Measurements from ENCODE around the gene HOXD11.

HOXD11 gene

GRCh38 chr2:176136374-176137251 is 29.5 kb downstream of the HOXD11 start:
- DNase-seq: no peak

- DNase-seq: no peak
Observed at GRCh38 chr2:176137252-176137580, 30.1 kb downstream of the HOXD11 start.

- no peak for DNase-seq
Observed at GRCh38 chr2:176137906-176138305, 30.8 kb downstream of the HOXD11 start.

- DNase-seq: no peak
Observed at GRCh38 chr2:176138526-176138922, 31.4 kb downstream of the HOXD11 start.

- DNase-seq: no peak
Observed at GRCh38 chr2:176138923-176139660, 32.0 kb downstream of the HOXD11 start.

GRCh38 chr2:176139661-176140512 is 32.8 kb downstream of the HOXD11 start:
- no peak for DNase-seq

GRCh38 chr2:176140513-176141317 is 33.6 kb downstream of the HOXD11 start:
- peak; percentile 63 for DNase-seq

GRCh38 chr2:176142281-176142680 is 35.2 kb downstream of the HOXD11 start:
- no peak for DNase-seq

- DNase-seq: no peak
Observed at GRCh38 chr2:176145085-176145969, 38.2 kb downstream of the HOXD11 start.

- no peak for DNase-seq
Observed at GRCh38 chr2:176146101-176146500, 39.0 kb downstream of the HOXD11 start.

GRCh38 chr2:176146645-176147044 is 39.6 kb downstream of the HOXD11 start:
- no peak for DNase-seq

GRCh38 chr2:176147210-176147799 is 40.2 kb downstream of the HOXD11 start:
- DNase-seq: no peak

GRCh38 chr2:176147800-176148496 is 40.9 kb downstream of the HOXD11 start:
- no peak for DNase-seq

- no peak for DNase-seq
Observed at GRCh38 chr2:176148751-176149421, 41.8 kb downstream of the HOXD11 start.

- DNase-seq: no peak
Observed at GRCh38 chr2:176149481-176149938, 42.4 kb downstream of the HOXD11 start.

- DNase-seq: no peak
Observed at GRCh38 chr2:176149939-176150583, 43.0 kb downstream of the HOXD11 start.

GRCh38 chr2:176150584-176151441 is 43.7 kb downstream of the HOXD11 start:
- DNase-seq: no peak

Data from activated naive CD4-positive, alpha-beta T cell treated with anti-CD3 and anti-CD28 coated beads, Interleukin-2, amount 50 U/mL, for 16 hours (primary cell).